Stimulated activated CD8-positive, alpha-beta memory T cell treated with anti-CD3 and anti-CD28 coated beads, Interleukin-12 subunit alpha, Interleukin-12 subunit beta, amount 100 ng/mL, for 1 hour (primary cell): Measurements from ENCODE around the gene ZNF581.
A peak's percentile ranks its signal among the peaks of the same experiment; 100 is the strongest.

Experiments
- DNase-seq: peaks from one replicate; pipeline ENCODE4 v3.0.0-alpha.2; 2020; ENCODE audit warnings: low read depth

Gene ZNF581

GRCh38 chr19:55611300-55611982 is 32.0 kb upstream of the ZNF581 start:
- no peak for DNase-seq

GRCh38 chr19:55611983-55612645 is 31.3 kb upstream of the ZNF581 start:
- no peak for DNase-seq

- DNase-seq: no peak
These were observed 30.1 kb upstream of the ZNF581 start for GRCh38 chr19:55613396-55613795.

GRCh38 chr19:55613930-55614710 is 29.3 kb upstream of the ZNF581 start:
- DNase-seq: no peak

- no peak for DNase-seq
These were observed 28.5 kb upstream of the ZNF581 start for GRCh38 chr19:55614711-55615542.

GRCh38 chr19:55615543-55616394 is 27.7 kb upstream of the ZNF581 start:
- DNase-seq: no peak

- no peak for DNase-seq
These were observed 27.0 kb upstream of the ZNF581 start for GRCh38 chr19:55616395-55616875.

GRCh38 chr19:55617426-55617825 is 26.0 kb upstream of the ZNF581 start:
- no peak for DNase-seq

GRCh38 chr19:55618426-55618825 is 25.0 kb upstream of the ZNF581 start:
- no peak for DNase-seq

GRCh38 chr19:55619286-55619685 is 24.2 kb upstream of the ZNF581 start:
- DNase-seq: no peak

GRCh38 chr19:55620410-55621204 is 22.8 kb upstream of the ZNF581 start:
- no peak for DNase-seq

- DNase-seq: no peak
These were observed 22.2 kb upstream of the ZNF581 start for GRCh38 chr19:55621205-55621672.

- no peak for DNase-seq
These were observed 21.7 kb upstream of the ZNF581 start for GRCh38 chr19:55621673-55622231.

GRCh38 chr19:55622242-55622969 is 21.0 kb upstream of the ZNF581 start:
- no peak for DNase-seq

- no peak for DNase-seq
These were observed 20.3 kb upstream of the ZNF581 start for GRCh38 chr19:55623130-55623529.

- no peak for DNase-seq
These were observed 19.9 kb upstream of the ZNF581 start for GRCh38 chr19:55623561-55623960.

- peak; percentile 92 for DNase-seq
These were observed 19.1 kb upstream of the ZNF581 start, which contains the start of gene ZNF784 for GRCh38 chr19:55624109-55625003. Gene ZNF784 (minus strand): TSS chr19:55624566. CDS start chr19:55624561, 5 bp downstream.

GRCh38 chr19:55625004-55625326 is 18.5 kb upstream of the ZNF581 start:
- DNase-seq: no peak
